NCI-H1694 (cell line): ENCODE data around the gene COG5.
"Not testable (repeated sequence)": the region's sequence is repeated elsewhere in the genome, so short reads cannot be mapped to it uniquely, and the experiment has no call there.

ENCODE experiments used
- DNase-seq: peaks from one replicate; lab custom pipeline; 2025; lab: John Stamatoyannopoulos, UW

Gene COG5

GRCh38 chr7:107579885-107580715 is 16.4 kb upstream of the COG5 start, which contains the start of gene BCAP29:
Gene BCAP29, plus strand, starts transcription at chr7:107580246. Its CDS starts 527 bp downstream, at chr7:107580773.
- peak; percentile 8 for DNase-seq

DNA sequence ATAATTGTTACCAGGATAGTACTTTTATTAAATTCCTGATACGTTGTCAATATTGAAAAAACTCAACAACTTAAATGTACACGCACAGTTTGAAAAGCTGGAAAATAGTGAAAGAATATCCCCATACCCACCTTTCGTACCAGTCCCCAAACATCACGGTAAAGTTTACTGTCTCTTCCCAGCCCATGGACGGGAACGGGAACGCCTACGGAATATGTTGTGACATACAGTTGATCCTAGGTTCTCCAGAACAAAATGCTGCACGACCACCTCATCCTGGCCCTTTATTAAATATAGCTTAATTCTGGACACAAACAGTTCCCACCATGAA is 15.8 kb upstream of the COG5 start:
- peak; percentile 16 for DNase-seq

DNA sequence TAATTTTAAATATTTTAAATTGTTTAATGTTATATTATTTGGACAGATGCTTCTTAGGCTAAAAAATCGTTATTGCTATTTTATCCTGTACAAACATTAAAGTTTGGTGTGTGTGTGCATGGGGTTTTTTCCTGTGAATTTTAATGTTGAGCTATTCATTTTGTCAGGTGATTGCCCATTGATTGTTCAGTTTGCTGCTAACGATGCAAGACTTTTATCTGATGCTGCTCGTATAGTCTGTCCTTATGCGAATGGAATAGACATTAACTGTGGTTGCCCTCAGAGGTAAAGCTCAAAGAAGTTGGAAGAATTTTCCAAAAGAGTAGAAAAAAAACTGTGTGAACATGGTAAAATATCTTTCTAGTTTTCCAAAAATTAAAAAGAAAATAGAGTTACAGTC is 9.8 kb upstream of the COG5 start:
- DNase-seq = no peak

DNA sequence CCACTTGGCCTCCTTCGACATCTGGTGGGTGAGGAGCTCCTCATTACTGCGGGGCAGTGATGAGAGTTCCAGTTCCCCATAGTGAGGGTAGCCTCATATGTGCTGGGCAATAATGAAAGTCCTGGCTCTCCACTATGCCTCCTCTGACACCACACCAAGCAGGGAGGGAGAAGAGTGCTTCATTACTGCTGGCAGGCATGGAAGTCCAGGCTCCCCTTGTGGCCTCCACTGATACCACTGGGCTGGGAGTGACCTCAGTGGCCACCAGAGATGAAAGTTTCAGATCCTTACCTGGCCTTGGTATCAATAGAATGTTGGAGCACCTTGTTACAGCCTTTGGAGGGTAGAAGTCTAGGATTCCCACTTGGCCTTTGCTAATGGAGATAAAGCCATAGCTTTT is 6.6 kb upstream of the COG5 start:
- DNase-seq = no peak

- DNase-seq = no peak
These were observed 1.0 kb upstream of the COG5 start for GRCh38 chr7:107564553-107565298.

GRCh38 chr7:107563081-107563774 is 492 bp downstream of the COG5 start:
- no peak for DNase-seq

DNA sequence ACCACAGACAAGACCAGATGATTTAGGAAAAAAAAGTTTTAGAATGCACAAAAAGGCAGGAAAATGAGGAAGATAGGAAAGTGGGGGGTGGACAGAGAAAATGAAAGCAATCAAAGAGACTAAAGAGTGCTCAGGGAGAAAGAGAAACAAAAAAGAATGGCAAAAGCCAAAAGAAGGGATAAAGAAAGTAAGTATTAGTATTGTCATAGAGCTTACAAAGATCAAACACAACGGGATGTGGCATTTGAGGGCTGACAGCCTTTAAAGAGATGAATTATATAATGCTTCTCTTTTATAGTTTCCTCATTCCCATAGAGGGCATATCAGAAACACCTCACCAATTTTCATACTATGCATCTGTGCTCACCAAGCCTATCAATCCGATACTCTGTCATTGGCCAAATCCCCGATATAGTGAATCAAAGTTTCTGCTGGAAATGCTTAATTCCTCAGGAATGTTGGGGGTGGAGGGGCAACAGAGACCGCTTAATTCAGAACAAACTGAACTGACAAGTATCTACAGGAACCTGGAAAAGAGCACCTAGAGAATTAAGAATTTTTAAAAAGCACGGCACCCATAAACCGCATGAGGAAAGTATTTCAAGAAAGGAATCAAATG is 2.7 kb downstream of the COG5 start:
- no peak for DNase-seq

DNA sequence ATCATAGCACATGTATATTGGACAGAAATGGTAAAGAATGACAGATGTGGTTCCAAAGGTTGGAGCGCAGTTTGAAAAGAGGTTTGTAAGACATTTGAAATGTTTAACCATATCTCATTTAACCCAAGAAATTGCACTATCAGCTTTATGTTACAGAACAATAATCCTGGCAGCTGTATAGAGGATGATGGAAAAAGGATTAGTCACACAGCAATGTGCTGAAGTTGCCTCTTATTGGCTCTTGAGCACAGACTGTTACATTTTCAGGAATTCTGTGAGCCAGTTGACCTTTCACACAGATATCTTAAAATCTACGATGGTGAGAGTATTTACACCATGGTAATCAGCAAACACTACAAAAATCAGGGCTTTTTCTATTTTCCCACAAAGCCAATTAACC is 3.9 kb downstream of the COG5 start:
- DNase-seq = no peak

- DNase-seq = no peak
These were observed 7.8 kb downstream of the COG5 start for GRCh38 chr7:107555893-107556292.

DNA sequence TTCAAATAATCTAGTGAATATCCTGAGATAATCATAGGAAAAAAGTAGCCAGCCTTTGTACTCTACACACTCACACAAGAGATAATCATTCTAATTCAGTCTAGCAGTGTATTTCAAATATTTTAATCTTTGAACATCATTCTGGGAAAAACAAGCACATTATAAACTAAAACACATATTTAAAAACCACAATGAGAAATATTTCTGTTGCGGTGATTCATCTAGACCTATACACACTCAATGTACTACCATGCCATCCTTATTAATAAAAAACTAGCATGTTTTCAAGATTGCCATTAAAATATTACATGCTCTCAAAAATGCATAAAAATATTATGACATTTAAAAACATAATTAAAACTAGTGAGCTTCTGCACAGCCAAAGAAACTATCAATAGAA is 11.8 kb downstream of the COG5 start:
- no peak for DNase-seq

DNA sequence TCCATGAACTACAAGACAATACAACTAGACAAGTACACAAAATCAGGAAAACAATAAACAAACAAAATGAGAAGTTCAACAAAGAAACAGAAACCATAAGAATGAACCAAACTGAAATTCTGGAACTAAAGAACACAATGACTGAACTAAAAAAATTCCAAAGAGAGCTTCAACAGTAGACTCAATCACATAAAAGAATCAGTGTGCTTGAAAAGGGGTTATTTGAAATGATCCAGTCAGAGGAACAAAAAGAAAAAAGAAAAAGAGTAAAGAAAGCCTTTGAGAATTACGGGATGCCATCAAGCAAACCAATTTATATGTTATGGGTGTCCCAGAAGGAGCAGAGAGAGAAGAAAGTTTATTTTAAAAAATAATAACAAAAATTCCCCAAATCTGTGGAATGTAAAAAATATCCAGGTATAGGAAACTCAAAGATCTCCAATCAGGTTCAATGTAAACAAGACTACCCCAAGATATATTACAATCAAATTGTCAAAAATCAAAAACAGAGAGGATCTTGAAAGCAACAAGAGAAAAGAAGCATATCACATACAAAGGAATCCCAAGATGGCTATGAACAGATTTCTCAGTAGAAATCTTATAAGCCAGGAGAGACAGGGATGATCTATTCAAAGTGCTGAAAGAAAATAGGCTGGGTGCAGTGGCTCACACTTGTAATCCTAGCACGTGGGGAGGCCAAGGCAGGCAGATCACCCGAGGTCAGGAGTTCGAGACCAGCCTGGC is 18.7 kb downstream of the COG5 start:
- no peak for DNase-seq

DNA sequence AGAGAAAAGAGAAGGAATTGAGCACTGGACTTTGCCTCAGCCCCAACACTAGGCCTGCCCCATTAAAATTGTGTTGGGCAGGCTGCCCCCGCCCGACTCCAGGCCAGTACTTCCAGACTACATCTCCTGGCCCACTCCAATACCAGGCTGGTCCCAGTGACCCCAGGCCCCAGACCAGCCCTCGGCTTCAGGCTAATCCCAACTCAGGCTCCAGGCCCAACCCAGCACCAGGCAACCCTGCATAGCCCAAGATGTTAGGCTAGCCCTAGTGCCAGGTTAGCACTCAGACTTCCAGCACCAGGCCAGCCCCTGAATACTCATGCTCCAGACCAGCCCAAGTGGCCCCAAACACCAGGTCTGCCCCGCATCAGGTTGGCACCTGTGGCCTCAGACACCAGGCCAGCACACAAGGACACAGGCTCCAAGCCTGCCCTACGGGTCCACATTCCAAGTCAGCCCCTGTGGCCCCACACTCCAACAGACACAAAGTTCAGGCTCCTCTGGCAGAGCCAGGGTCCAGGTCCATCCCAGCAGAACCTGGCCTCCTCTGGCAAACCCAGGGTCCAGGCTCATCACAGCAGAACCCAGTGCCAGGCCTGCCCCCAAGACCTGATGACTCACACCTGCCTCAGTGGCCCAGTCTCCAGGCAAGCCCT is 20.3 kb downstream of the COG5 start:
- DNase-seq = no peak

DNA sequence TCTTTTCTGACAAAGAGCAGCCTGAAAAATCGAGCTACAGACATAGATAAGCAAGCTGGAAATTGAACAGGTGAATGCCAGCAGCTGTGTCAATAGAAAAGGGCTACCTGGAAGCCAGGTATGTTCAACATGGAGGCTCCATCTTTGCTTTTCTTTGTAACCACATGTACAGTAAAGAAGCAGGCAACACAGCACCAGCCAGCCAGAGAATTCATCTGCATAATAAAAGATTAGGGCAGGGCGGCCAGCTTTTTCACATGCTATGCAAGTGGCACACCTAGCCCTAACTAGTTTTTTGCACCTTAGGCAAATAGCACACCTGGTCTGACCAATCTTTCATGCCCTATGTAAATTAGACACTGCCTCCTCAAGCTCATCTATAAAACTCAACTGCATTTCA is 25.7 kb downstream of the COG5 start:
- no peak for DNase-seq

GRCh38 chr7:107537228-107537627 is 26.5 kb downstream of the COG5 start:
- not testable (repeated sequence) for DNase-seq

DNA sequence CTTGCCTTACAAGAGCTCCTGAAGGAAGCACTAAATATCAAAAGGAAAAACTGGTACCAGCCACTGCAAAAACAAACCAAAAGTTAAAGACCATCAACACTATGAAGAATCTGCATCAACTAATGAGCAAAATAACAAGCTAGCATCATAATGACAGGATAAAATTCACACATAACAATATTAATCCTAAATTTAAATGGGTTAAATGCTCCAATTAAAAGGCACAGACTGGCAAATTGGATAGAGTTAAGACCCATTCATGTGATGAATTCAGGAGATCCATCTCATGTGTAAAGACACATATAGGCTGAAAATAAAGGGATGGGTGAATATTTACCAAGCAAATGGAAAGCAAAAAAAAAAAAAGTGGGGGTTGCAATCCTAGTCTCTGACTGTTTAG is 29.6 kb downstream of the COG5 start:
- no peak for DNase-seq

DNA sequence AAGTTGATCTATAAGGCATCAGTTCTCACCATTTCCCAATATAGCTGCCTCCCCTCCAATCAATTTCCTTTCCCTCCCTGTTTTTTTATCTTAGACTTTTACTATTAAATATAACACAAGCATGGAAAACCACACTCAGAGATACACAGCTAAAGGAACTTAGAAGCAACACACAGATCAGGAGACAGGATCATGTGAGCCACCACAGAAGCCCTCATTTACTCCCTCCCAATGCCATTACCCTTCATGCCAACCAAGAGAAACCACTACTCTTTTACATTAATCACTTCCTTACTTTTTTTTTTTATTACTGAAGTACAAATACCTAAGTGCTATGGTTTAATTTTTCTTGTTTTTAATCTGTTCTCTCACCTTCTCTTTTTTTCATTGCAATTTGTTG is 33.0 kb downstream of the COG5 start:
- no peak for DNase-seq

DNA sequence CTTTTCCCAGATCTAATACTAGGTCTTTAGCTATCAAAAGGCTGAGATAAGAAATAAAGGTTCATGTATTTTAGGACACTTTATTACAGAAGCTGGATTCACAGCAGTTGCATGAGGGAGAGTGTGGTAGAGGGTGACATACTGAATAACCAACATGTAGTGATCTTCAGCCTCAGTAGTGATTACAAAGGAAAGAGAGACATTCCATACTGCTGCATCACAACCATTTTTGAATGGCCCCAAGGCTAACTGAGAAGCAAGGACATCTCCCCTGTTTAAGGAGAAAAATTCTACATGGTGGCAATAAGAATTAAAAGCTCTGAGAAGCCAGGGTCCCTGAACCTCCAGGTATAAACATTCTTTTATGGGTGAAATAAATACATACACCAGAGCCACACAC is 35.3 kb downstream of the COG5 start:
- no peak for DNase-seq

GRCh38 chr7:107527196-107527595 is 36.5 kb downstream of the COG5 start:
- no peak for DNase-seq

GRCh38 chr7:107526672-107527071 is 37.0 kb downstream of the COG5 start:
- no peak for DNase-seq

DNA sequence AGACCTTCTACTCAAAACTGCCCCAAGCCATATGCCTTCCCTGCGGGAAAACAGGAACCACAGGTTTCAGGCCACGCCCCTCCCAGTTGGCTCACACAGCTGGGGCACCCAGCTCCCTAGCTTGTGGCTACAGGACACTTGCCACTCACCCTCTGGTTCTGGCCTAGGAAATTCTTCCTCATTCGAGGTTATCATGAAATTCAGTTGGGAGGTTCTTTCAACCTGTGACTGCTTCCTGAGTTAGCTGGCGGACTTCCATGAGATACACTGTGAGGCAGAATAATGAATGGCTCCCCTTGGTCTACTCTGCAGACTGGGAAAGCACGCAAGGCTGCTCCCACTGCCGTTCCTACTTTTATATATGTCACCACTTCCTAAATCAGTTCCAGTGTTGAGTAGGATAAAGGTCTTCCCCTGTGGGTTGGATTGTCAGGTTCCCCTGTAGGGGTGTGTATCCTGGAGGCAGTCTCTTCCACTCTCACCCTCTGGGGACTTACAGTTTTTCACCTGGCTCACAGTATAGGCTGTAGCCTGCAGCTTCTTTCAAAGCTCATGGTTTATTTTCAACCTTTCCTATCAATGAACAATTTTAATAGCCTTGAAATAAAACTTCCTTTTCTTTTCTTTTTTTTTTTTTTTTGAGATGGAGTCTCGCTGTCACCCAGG is 56.9 kb downstream of the COG5 start:
- DNase-seq = no peak
